Peyer's patch (tissue), 4 donors: ENCODE data around the gene GTF3C2. TPM values are rescaled to one million over a fixed set of nuclear protein-coding genes. Genes with fewer than 3 reads are reported as not detected.
A peak's percentile ranks its signal among the peaks of the same experiment; 100 is the strongest.

Source experiments
- DNase-seq, 3 donors: peaks; one replicate each; pipeline ENCODE4 v3.0.0-alpha.2; 2017 to 2019
- H3K27ac ChIP-seq, 4 donors: fragments of 200-600 bp; sonication (generic); one replicate each; pipeline ENCODE4 v1.5.1; 2016 to 2019
- H3K27me3 ChIP-seq, 2 donors: fragments of 200-600 bp; sonication (generic); one replicate each; pipeline ENCODE4 v1.5.1; 2019
- H3K36me3 ChIP-seq, 3 donors: fragments of 200-600 bp; sonication (generic); one replicate each; pipeline ENCODE4 v1.5.1; 2016 to 2019
- H3K4me1 ChIP-seq, 4 donors: fragments of 200-600 bp; sonication (generic); one replicate each; pipeline ENCODE4 v1.5.1; 2016 to 2019
- H3K4me3 ChIP-seq, 4 donors: fragments of 200-600 bp; sonication (generic); 1 replicate in 3 of 4; 2 replicates in 1 of 4; pipeline ENCODE4 v1.5.1; 2016 to 2019; ENCODE audit warnings: mild to moderate bottlenecking in 1 of 4
- H3K9me3 ChIP-seq, 4 donors: fragments of 200-600 bp; sonication (generic); one replicate each; pipeline ENCODE4 v1.5.1; 2016 to 2019; ENCODE audit warnings: mild to moderate bottlenecking in 1 of 4
- POLR2A ChIP-seq, 2 donors: fragments of 450-650 bp; IDR thresholded peaks; one replicate each; pipeline ENCODE4 v1.5.1; 2017; ENCODE audit warnings: antibody characterized with exemption in 2 of 2, mild to moderate bottlenecking in 2 of 2, moderate library complexity in 2 of 2
- total RNA-seq, 4 donors: library from RNA; depleted of rRNA; stranded (reverse); fragments of >200 nt; gene quantifications; one replicate each; pipeline ENCODE4 v1.1.0, GENCODE V29; 2016
- TF ChIP-seq, protein P1 (sequence below), 6 experiments: fragments of 450-650 bp in 4 of 6; fragments of 200-600 bp in 2 of 6; sonication (generic) in 1 of 6; IDR thresholded peaks; one replicate each; pipeline ENCODE4 v1.5.1; 2017 to 2019; ENCODE audit warnings: antibody characterized with exemption in 6 of 6, mild to moderate bottlenecking in 3 of 6, moderate library complexity in 1 of 6

Gene GTF3C2
- total RNA-seq, 4 donors from 2014 or later: 59.0 to 111 (median 74.6) TPM

DNA sequence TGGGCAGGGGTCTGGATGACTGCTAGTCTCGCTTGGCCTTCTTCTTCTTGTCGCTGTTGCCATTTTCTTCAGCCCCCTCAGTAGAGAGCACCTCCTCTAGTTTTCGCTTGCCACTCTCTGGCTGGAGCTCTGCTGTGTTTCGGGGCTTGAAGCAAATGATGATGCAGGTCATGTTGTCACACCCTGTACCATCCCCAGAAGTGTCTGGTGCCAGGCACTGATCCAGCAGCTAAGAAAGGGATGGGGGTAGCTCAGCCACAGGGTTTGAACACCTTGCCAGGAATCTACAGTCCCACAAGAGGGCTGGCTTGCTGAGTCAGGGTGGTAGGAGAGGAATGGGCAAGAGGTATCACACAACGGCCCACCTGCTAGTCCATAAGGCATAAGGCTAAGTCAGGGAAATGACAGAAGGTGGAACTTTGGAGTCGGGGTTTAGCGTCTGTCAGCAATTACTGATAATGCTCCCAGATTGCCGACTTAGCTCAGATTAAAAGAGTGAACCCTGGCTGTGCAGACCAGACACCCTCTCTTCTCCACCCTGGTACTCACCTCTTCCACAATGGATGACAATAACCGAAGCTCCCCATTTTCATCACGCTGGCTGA, 25.1 kb upstream of the GTF3C2 start:
- H3K27ac ChIP-seq: peak overlapping the region in 2 of 4 donors; percentile 88
- no peak overlapping the region for H3K4me3 ChIP-seq
- H3K27me3 ChIP-seq: no peaks in the 10 kb centered on the region
- H3K9me3 ChIP-seq: no peaks in the 10 kb centered on the region
- peaks cover 0 to 61% (median 0%) of the 10 kb centered on the region in 3 donors for H3K36me3 ChIP-seq
- peaks cover 0 to 25% (median 0%) of the 10 kb centered on the region in 4 donors for H3K4me1 ChIP-seq
- DNase-seq: no peak
- TF ChIP-seq, protein P1, sequence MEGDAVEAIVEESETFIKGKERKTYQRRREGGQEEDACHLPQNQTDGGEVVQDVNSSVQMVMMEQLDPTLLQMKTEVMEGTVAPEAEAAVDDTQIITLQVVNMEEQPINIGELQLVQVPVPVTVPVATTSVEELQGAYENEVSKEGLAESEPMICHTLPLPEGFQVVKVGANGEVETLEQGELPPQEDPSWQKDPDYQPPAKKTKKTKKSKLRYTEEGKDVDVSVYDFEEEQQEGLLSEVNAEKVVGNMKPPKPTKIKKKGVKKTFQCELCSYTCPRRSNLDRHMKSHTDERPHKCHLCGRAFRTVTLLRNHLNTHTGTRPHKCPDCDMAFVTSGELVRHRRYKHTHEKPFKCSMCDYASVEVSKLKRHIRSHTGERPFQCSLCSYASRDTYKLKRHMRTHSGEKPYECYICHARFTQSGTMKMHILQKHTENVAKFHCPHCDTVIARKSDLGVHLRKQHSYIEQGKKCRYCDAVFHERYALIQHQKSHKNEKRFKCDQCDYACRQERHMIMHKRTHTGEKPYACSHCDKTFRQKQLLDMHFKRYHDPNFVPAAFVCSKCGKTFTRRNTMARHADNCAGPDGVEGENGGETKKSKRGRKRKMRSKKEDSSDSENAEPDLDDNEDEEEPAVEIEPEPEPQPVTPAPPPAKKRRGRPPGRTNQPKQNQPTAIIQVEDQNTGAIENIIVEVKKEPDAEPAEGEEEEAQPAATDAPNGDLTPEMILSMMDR (IDR thresholded peaks at IDR 0.05): no peak
- no peak for TF ChIP-seq POLR2A (IDR thresholded peaks at IDR 0.05)

DNA sequence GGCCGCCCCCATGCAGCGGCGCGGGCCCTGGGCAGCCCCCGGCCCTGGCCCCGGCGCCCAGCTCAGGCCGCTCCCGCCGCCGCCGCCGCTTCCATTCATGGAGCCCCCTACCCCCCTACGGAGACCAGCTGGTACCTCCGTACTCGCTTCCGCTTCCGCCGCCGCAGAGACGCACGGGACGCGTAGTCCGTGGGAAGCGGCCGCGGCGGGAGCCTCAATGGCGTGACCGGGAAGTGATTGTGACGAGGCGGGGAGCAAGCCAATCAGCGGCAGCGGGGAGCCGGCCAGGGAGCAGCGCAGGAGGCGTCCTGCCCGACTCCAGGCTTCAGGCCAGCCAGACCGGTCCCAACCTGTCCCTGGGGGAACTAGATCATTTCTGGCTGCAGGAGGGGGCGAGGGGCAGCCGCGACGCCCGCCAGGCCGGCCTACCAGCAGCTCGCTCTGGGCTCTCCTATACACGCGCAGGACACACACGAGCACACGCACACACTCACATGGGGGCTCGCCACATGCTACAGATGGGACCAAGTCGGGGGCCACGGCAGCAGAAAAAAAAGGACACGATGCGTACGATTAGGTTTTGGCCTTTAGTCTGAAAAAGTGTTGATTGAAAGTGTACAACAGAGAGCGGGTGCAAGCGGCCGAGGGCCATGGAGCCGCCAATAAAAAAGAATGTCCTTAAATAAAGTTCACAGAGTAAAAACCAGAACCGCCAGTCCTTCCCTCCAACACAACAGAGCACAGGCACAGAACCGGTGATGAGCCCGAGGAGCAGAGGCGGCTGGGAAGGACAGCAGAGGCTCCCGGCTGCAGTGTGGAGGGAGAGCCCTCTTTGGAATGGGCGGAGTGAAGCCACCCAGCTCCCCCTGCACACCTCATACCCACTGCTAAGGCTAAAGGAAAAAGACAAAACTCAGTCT, 24.3 kb upstream of the GTF3C2 start, which contains the start of gene ZNF513:
Gene ZNF513, minus strand, starts transcription at position 109 of the 920 bp plus-strand sequence. CDS start 208 bp downstream, outside the sequence.
- Histone ChIP-seq H3K36me3 (peaks cover 0 to 69% (median 0%) of the 10 kb centered on the region in 3 donors), H3K9me3 (no peaks in the 10 kb centered on the region), H3K27ac (peak within 1 kb of the TSS; percentile 85 to 88 (median 88)), H3K4me1 (peaks cover 0 to 25% (median 0%) of the 10 kb centered on the region in 4 donors), H3K4me3 (peak within 1 kb of the TSS; percentile 61 to 94 (median 75)), H3K27me3 (no peaks in the 10 kb centered on the region)
- TF ChIP-seq, protein P1 (IDR thresholded peaks at IDR 0.05): no peak
- TF ChIP-seq POLR2A (IDR thresholded peaks at IDR 0.05): peak; percentile 38 to 66
- DNase-seq: peak; percentile 95 to 97 (median 97)

DNA sequence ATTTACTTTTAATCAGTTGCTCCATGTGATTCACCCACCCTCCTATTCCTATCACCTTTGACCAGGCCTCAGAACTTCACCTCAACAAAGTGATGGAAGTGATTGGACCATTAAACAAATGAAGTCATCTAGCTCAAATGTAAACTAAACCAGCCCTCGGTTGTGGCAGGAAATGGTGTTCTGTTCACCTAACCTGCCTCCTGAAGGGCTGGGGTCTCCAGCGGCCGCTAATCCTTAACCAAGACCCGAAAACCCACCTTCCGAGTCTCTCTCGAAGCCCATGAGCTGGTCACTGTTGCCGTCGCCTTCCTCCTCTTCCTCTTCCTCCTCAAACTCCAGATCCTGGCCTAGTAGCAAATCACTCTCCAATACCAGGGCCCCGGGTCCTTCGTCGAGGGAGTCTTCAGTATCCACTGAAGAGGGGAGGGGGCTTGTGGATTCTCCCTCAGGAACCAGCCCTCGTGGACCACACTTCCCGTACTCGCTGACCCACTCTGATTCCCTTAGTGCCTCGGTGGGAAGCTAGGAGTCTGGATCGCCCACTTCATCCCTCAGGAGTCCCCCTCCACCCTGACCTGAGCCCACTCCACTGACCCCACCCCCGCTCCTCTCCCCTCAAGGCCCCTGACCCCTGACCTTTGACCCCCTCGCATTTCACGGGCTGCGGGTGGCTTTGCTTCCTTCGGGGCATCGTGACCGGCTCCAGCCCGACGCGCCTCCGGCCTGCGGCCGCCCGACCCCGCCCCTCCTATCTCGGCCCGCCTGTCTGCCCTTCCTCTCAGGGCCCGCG, 23.5 kb upstream of the GTF3C2 start:
- Histone ChIP-seq H3K27ac (peak overlapping the region; percentile 85 to 88 (median 88)), H3K27me3 (no peaks in the 10 kb centered on the region), H3K4me1 (peaks cover 0 to 25% (median 0%) of the 10 kb centered on the region in 4 donors), H3K4me3 (peak overlapping the region; percentile 61 to 94 (median 75)), H3K36me3 (peaks cover 0 to 71% (median 0%) of the 10 kb centered on the region in 3 donors), H3K9me3 (no peaks in the 10 kb centered on the region)
- peak; percentile 57 to 83 (median 63) for DNase-seq
- peak; percentile 42 to 50 for TF ChIP-seq POLR2A (IDR thresholded peaks at IDR 0.05)
- TF ChIP-seq, protein P1 (IDR thresholded peaks at IDR 0.05): no peak

DNA sequence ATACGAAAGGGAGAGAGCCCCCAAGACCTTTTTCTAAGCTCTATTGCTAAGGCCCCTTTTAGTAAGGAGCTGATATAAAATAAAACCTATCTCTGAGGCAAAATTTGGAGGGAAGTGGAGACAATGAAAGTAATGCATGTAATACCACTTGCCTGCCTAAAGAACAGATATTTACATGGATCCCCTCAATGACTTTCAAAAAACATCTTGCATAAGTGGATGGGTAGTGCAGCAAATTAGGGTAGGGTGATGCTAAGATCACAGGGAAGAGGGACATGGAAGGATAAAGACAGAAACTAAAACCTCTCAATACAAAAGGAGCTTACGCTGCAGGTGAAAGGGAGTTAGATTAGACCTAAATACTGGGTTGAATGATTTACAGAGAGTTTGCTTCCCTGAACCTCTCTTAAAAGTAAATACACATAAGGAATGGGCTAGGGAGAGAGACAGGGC, 22.8 kb upstream of the GTF3C2 start:
- peaks cover 0 to 25% (median 0%) of the 10 kb centered on the region in 4 donors for H3K4me1 ChIP-seq
- no peaks in the 10 kb centered on the region for H3K27me3 ChIP-seq
- no peak for DNase-seq
- peak overlapping the region in 2 of 4 donors; percentile 73 to 77 for H3K4me3 ChIP-seq
- H3K36me3 ChIP-seq: peaks cover 0 to 71% (median 0%) of the 10 kb centered on the region in 3 donors
- H3K9me3 ChIP-seq: no peaks in the 10 kb centered on the region
- H3K27ac ChIP-seq: peak overlapping the region; percentile 85 to 88 (median 88)
- TF ChIP-seq, protein P1 (IDR thresholded peaks at IDR 0.05): no peak
- no peak for TF ChIP-seq POLR2A (IDR thresholded peaks at IDR 0.05)

DNA sequence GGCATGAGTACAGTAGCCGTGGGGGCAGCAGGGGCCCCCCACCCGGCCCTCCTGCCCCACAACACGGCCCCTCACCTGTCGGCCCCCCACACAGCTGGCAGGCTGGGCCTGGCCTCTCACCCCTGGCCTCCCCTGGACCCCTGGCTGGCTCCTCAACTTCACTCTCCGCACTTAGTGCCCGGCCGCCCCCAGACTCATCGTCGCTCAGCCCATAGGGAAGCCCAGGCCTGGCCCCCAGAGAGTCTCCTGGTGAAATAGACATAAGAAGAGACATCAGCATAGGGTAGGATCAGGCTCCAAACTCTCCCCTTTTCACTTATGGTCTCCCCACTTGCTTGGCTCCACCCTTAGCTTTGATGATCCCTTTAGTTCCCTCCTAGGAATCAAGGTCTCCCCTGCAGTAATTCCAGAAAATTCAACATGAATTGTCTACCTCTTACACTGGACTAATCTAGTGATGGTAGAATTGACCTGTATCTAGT, 22.3 kb upstream of the GTF3C2 start:
- Histone ChIP-seq H3K27ac (no peak overlapping the region), H3K9me3 (no peaks in the 10 kb centered on the region), H3K36me3 (peaks cover 0 to 71% (median 0%) of the 10 kb centered on the region in 3 donors), H3K4me3 (no peak overlapping the region), H3K4me1 (peaks cover 0 to 25% (median 0%) of the 10 kb centered on the region in 4 donors), H3K27me3 (no peaks in the 10 kb centered on the region)
- DNase-seq: no peak
- TF ChIP-seq POLR2A (IDR thresholded peaks at IDR 0.05): no peak
- TF ChIP-seq, protein P1 (IDR thresholded peaks at IDR 0.05): no peak
